ENCODE data around the gene SMAD9.

SMAD9 gene

DNA sequence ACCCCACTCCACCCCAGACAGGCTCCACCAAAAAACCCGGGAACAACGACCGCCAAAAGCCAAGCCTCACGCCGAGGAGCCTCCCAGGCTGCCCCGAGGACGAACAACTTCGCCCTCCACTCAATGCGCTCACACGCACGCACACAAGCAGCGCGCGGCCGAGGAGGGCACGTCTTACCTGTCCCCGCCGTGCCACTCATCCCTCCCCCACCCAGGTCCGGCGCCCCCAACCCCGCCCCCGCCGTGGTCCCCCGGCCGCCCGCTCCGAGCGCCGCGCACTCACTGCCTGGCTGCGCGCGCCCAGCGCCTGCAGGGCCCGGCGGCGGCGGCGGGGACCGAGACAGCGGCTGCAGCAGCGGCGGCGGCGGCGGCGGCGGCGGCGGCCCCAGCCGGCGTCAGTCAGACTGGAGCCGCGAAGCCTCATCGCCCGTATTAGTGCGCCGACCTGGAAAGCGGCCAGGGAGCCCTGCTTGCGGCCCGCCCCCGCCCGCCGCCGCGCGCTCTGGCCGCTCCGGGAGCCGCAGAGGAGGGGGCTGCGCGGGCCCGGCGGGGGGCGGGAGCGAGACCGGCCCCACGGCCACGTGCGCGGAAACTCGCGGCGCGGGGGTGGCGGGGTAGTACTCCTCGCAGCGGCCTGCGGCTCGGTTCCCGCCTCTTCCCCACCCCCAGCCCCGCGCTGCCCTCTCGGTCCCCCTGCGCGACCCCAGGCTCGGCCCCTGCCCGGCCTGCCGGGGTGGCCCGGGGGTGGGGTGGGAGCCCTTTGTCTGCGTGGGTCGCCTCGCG is at the start of gene SMAD9:
TSS of gene SMAD9 (minus strand) at position 406 of the 783 bp plus-strand sequence. CDS start 40,549 bp downstream, outside the sequence.
- DNase-seq (ENCODE audit: low read depth in 2 of 2, low spot score in 1 of 2): no peak

GRCh38 chr13:36966404-36966803 is 46.4 kb upstream of the SMAD9 start:
- no peak for DNase-seq (ENCODE audit: low read depth in 2 of 2, low spot score in 1 of 2)

- DNase-seq (ENCODE audit: low read depth in 2 of 2, low spot score in 1 of 2): no peak
Measured at GRCh38 chr13:36965767-36966166, 45.7 kb upstream of the SMAD9 start.

- no peak for DNase-seq (ENCODE audit: low read depth in 2 of 2, low spot score in 1 of 2)
Measured at GRCh38 chr13:36959456-36960116, 39.5 kb upstream of the SMAD9 start.

DNA sequence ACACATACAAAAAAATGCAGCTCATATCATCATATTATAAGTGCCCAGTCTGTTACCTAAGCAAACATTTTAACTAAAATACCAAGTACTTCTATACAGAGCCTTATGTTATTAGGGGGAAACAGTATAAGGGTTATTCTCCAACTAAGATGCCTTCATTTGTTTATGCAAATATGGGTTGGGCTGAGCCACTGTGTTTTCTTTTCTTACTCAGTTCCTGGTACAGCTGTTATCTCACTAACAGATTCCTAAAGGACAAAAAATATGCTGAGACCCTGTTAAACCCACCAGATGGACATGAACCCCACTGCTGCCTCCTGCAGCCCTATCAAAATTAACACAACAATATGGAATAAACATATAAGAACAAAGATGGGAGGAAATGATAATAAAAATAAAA is 34.5 kb upstream of the SMAD9 start:
- DNase-seq (ENCODE audit: low read depth in 2 of 2, low spot score in 1 of 2): no peak

GRCh38 chr13:36950920-36951319 is 30.9 kb upstream of the SMAD9 start:
- DNase-seq (ENCODE audit: low read depth in 2 of 2, low spot score in 1 of 2): no peak

GRCh38 chr13:36950330-36950729 is 30.3 kb upstream of the SMAD9 start:
- DNase-seq (ENCODE audit: low read depth in 2 of 2, low spot score in 1 of 2): no peak

GRCh38 chr13:36945078-36945477 is 25.0 kb upstream of the SMAD9 start:
- DNase-seq (ENCODE audit: low read depth in 2 of 2, low spot score in 1 of 2): no peak

DNA sequence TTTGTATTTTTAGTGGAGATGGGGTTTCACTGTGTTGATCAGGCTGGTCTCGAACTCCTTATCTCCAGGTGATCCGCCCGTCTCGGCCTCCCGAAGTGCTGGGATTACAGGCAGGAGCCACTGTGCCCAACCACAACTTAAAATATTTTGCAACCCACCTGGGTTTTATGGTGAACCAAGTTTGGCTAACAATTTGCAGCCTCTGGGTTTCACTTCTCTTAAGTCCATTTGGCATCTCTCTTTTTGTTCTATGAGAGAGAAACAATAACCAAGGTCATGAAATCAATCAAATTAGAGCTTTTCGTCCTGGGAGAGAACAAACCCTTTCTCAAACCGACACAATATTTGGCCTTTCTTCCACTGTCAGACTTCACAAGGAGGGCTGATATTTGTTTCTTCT is 5.6 kb upstream of the SMAD9 start:
- no peak for DNase-seq (ENCODE audit: low read depth in 2 of 2, low spot score in 1 of 2)

DNA sequence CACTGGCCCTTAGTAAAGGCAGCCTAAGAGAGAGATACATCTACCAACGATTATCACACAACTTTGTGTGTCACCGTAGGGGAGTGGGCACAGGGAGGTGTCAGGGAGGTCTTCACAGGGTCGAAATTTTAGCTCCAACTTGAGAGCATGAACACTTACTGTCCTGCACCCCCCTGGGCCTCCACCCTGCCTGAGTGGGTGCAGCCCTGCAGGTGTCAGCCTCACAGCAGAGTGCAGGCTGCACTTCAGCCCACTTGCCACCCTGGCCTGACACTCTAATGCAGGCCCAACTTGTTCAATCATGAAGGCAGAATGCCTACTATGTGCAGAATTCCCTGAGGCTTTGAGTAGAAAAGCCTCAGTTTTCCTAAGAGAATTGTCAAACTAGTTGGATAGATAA is 4.0 kb upstream of the SMAD9 start:
- no peak for DNase-seq (ENCODE audit: low read depth in 2 of 2, low spot score in 1 of 2)

- no peak for DNase-seq (ENCODE audit: low read depth in 2 of 2, low spot score in 1 of 2)
Measured at GRCh38 chr13:36921631-36922301, 1.7 kb upstream of the SMAD9 start.

- DNase-seq (ENCODE audit: low read depth in 2 of 2, low spot score in 1 of 2): no peak
Measured at GRCh38 chr13:36920616-36921185, 663 bp upstream of the SMAD9 start.

- no peak for DNase-seq (ENCODE audit: low read depth in 2 of 2, low spot score in 1 of 2)
Measured at GRCh38 chr13:36919171-36919832, 736 bp downstream of the SMAD9 start.

- no peak for DNase-seq (ENCODE audit: low read depth in 2 of 2, low spot score in 1 of 2)
Measured at GRCh38 chr13:36918246-36919131, 1.5 kb downstream of the SMAD9 start.

- no peak for DNase-seq (ENCODE audit: low read depth in 2 of 2, low spot score in 1 of 2)
Measured at GRCh38 chr13:36917311-36917710, 2.7 kb downstream of the SMAD9 start.

GRCh38 chr13:36915896-36916640 is 4.0 kb downstream of the SMAD9 start:
- no peak for DNase-seq (ENCODE audit: low read depth in 2 of 2, low spot score in 1 of 2)

DNA sequence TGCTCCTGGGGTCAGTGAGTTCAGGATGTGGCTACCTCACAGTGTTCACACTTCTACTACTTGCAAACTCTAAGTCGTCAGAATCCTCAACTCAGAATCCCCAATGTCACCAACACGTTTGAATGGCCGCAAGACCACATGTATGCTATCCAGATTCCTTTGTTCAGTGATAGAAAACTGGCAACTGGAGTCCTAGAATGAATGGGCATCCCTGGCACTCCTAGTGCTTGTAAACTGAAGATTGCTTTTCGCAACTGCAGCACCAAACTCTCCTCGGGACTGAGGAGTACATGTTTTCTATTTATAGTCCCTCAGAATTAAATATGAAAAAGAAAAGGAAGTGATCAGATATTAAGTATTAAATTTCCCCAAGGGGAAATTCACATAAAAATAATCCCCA is 4.9 kb downstream of the SMAD9 start:
- DNase-seq (ENCODE audit: low read depth in 2 of 2, low spot score in 1 of 2): no peak

- DNase-seq (ENCODE audit: low read depth in 2 of 2, low spot score in 1 of 2): no peak
Measured at GRCh38 chr13:36914648-36915047, 5.4 kb downstream of the SMAD9 start.

DNA sequence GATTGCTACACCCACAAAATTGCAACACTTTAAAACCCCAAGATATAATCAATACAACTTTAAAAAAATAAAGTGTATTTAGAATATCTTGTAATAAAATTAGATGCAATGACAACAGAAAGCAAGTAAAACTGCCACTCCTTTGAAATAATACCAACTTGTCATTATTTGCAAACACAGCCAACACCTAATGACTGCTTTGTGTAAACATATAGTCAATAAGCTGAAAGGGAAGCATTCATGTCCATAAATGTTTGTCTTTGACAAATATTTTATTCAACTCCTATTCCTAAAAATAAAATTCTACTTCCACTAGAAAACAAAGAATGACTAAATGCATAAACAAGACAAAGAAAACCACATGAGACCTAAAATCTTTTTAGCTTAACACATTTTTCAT is 6.6 kb downstream of the SMAD9 start:
- no peak for DNase-seq (ENCODE audit: low read depth in 2 of 2, low spot score in 1 of 2)

DNA sequence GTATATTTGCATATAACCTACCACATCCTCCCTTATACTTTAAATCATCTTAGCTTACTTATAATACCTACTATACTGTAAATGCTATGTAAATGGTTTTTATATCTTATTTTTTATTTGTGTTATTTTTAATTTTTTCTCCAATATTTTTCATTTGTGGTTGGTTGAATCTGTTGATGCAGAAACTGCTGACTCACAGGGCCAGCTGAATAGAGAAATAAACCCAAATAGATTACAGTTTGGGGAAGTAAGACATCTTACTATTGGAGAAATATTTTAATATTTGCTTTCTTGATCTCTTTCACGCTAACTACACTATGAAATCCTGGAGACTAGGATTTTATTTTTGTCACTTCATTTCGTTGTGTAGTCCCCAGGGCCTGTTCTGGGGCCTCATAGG is 7.1 kb downstream of the SMAD9 start:
- no peak for DNase-seq (ENCODE audit: low read depth in 2 of 2, low spot score in 1 of 2)

Data from stimulated activated CD8-positive, alpha-beta memory T cell treated with anti-CD3 and anti-CD28 coated beads, Interleukin-4, amount 100 ng/mL, for 1 hour (primary cell).